Measurements from ENCODE around the gene TBCC.

DNA sequence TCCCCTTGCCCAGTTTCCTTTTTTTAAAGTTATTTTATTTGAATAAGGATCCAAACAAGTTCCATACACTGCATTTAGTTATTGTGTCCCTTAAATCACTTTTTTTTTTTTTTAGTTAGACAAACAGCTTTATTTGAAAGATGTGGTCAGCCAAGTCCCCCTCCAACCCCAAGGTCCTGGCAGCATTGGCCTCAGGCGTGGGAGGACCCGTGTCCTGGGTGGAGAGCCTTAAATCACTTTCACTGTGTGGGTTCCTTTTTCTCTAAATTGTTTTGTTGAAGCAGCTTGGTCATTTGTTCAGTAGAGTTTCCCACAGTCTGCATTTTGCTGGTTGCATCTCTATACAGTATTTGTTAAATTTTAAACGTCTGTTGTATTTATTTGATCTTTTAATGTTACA lies 5.2 kb upstream of the TBCC start:
- TF ChIP-seq TAF1 (IDR thresholded peaks at IDR 0.05; ENCODE audit: borderline replicate concordance, insufficient read depth, low read length) (no peak), SIN3A (IDR thresholded peaks at IDR 0.05; ENCODE audit: borderline replicate concordance, insufficient read depth, low read length) (no peak)

Measured in PFSK-1 (cell line).